HEK293 (cell line): ENCODE results near the gene CHD2.

Experiments used
- CTCF ChIP-seq: fragments of 450-650 bp; formaldehyde crosslinking; IDR thresholded peaks from 2 replicates; pipeline ENCODE4 v1.5.1; 2016; ENCODE audit warnings: missing biosample characterization, missing genetic modification characterization
- PBX3 ChIP-seq: sonication (generic); formaldehyde crosslinking; IDR thresholded peaks from 2 replicates; pipeline ENCODE4 v1.8.1; 2022; ENCODE audit warnings: mild to moderate bottlenecking, moderate library complexity, missing genetic modification reagents
- TCF7L2 ChIP-seq: IDR thresholded peaks from 2 replicates; pipeline ENCODE4 v1.6.1; 2011; ENCODE audit warnings: low read depth, mild to moderate bottlenecking, inconsistent platforms, low read length, moderate library complexity, borderline replicate concordance
- YY1 ChIP-seq: fragments of 450-650 bp; formaldehyde crosslinking; IDR thresholded peaks from 2 replicates; pipeline ENCODE4 v1.5.1; 2018; ENCODE audit warnings: missing biosample characterization, missing genetic modification characterization
- ZBTB7A ChIP-seq: fragments of 450-650 bp; formaldehyde crosslinking; IDR thresholded peaks from 2 replicates; pipeline ENCODE4 v1.5.1; 2016; ENCODE audit warnings: low read depth, missing biosample characterization, missing genetic modification characterization
- ZNF221 ChIP-seq: fragments of 450-650 bp; formaldehyde crosslinking; IDR thresholded peaks from 2 replicates; pipeline ENCODE4 v1.5.1; 2017; ENCODE audit warnings: missing biosample characterization, missing genetic modification characterization, borderline replicate concordance
- ZNF248 ChIP-seq: fragments of 450-650 bp; formaldehyde crosslinking; IDR thresholded peaks from 2 replicates; pipeline ENCODE4 v1.5.1; 2017; ENCODE audit warnings: missing biosample characterization, missing genetic modification characterization
- ZNF433 ChIP-seq: fragments of 450-650 bp; formaldehyde crosslinking; IDR thresholded peaks from 2 replicates; pipeline ENCODE4 v1.5.1; 2016; ENCODE audit warnings: missing biosample characterization, missing genetic modification characterization, low read depth

GRCh38 chr15:93041159-93041547 lies 141.0 kb downstream of the CHD2 start:
- TF ChIP-seq CTCF (tag by site-specific recombination) (no peak), ZNF248 (tag by site-specific recombination) (no peak), ZBTB7A (no peak), ZNF221 (tag by site-specific recombination) (no peak), ZNF433 (tag by site-specific recombination) (no peak), PBX3 (CRISPR knock-in tag) (no peak), TCF7L2 (no peak), YY1 (tag by site-specific recombination) (no peak)
